PC-9 (cell line): ENCODE measurements around the gene ELP1. TPM values are rescaled to one million over a fixed set of nuclear protein-coding genes. Genes with fewer than 3 reads are reported as not detected.
A peak's percentile ranks its signal among the peaks of the same experiment; 100 is the strongest.

Source experiments
- BruUV-seq: library from RNA; stranded (reverse); fragments of 400-500 nt; replicated peaks from 2 replicates; lab custom pipeline; 2021; lab: Mats Ljungman, UMichigan
- CTCF ChIA-PET: fragments of 300-600 bp; sonication (Branson Sonifier 250); formaldehyde crosslinking; loops from one replicate; lab custom pipeline; 2022; ENCODE audit warnings: antibody characterized with exemption; lab: Charles Lee
- POLR2A ChIA-PET: fragments of 300-600 bp; sonication (Branson Sonifier 250); formaldehyde crosslinking; loops from one replicate; lab custom pipeline; 2022; ENCODE audit warnings: antibody characterized with exemption; ENCODE audit not compliant: unreplicated experiment; lab: Charles Lee
- DNase-seq, 2 experiments: peaks; one replicate each; pipeline versions ENCODE4 v3.0.0 to v3.0.0-alpha.2; 2015 to 2022; ENCODE audit warnings: mixed read lengths in 1 of 2
- H2AFZ ChIP-seq: fragments of 200-600 bp; sonication (generic); 2 replicates; pipeline ENCODE4 v1.8.1; 2017; ENCODE audit warnings: antibody characterized with exemption
- H3F3A ChIP-seq: fragments of 200-600 bp; sonication (generic); 2 replicates; pipeline ENCODE4 v1.8.1; 2017; ENCODE audit warnings: antibody characterized with exemption, mild to moderate bottlenecking, low read depth; ENCODE audit not compliant: insufficient read depth
- H3K27ac ChIP-seq: fragments of 200-600 bp; sonication (generic); 2 replicates; pipeline ENCODE4 v1.6.1; 2016; ENCODE audit warnings: mixed run types
- H3K27me3 ChIP-seq: fragments of 200-600 bp; sonication (generic); 2 replicates; pipeline ENCODE4 v1.6.1; 2016; ENCODE audit warnings: low read depth, mixed run types; ENCODE audit not compliant: insufficient read depth
- H3K36me3 ChIP-seq: fragments of 200-600 bp; sonication (generic); 2 replicates; pipeline ENCODE4 v1.6.1; 2016; ENCODE audit warnings: low read depth, mixed run types
- H3K4me1 ChIP-seq: fragments of 200-600 bp; sonication (generic); replicated peaks from 2 replicates; pipeline ENCODE4 v1.6.1; 2016; ENCODE audit warnings: mixed run types; ENCODE audit not compliant: insufficient read depth
- H3K4me2 ChIP-seq: fragments of 200-600 bp; sonication (generic); 2 replicates; pipeline ENCODE4 v1.6.1; 2017; ENCODE audit warnings: mixed run types
- H3K4me3 ChIP-seq: fragments of 200-600 bp; sonication (generic); 2 replicates; pipeline ENCODE4 v1.6.1; 2016; ENCODE audit warnings: mixed run types
- H3K79me2 ChIP-seq: fragments of 200-600 bp; sonication (generic); 2 replicates; pipeline ENCODE4 v1.6.1; 2017; ENCODE audit warnings: low read depth, mixed run types
- H3K9me2 ChIP-seq: fragments of 200-600 bp; sonication (generic); 2 replicates; pipeline ENCODE4 v1.8.1; 2017; ENCODE audit warnings: mild to moderate bottlenecking; ENCODE audit not compliant: insufficient read depth
- H3K9me3 ChIP-seq: fragments of 200-600 bp; sonication (generic); 2 replicates; pipeline ENCODE4 v1.8.1; 2016; ENCODE audit warnings: low read depth; ENCODE audit not compliant: insufficient read depth
- H4K20me1 ChIP-seq: fragments of 200-600 bp; sonication (generic); 2 replicates; pipeline ENCODE4 v1.8.1; 2017; ENCODE audit not compliant: insufficient read depth
- CTCF ChIP-seq: fragments of 200-600 bp; sonication (generic); conservative IDR thresholded peaks from 2 replicates; pipeline ENCODE4 v1.6.1; 2017; ENCODE audit warnings: mixed run types, antibody characterized with exemption, mild to moderate bottlenecking, moderate library complexity
- EZH2 ChIP-seq: fragments of 200-600 bp; sonication (generic); IDR thresholded peaks from 2 replicates; pipeline ENCODE4 v1.8.0; 2017; ENCODE audit warnings: antibody characterized with exemption, low read depth
- intact Hi-C: fragments of 100-400 bp; cut with micrococcal nuclease; formaldehyde crosslinking; loops from one replicate; pipeline ENCODE4 v1.10.0; 2022; ENCODE audit not compliant: unreplicated experiment
- total RNA-seq: library from RNA; stranded (reverse); gene quantifications from 2 replicates; pipeline ENCODE4 v1.2.3, GENCODE V29; 2021

ELP1 gene
- total RNA-seq, 1 experiment from 2014 or later: 35.1 TPM

GRCh38 chr9:108838017-108838416 lies 95.9 kb downstream of the ELP1 start:
- Histone ChIP-seq H3F3A (no peaks in the 10 kb centered on the region; the same call in 1 of the 2 replicates), H3K36me3 (no peaks in the 10 kb centered on the region), H3K79me2 (no peaks in the 10 kb centered on the region), H3K27me3 (no peaks in the 10 kb centered on the region), H3K27ac (no peak overlapping the region), H3K4me3 (no peak overlapping the region), H4K20me1 (no peaks in the 10 kb centered on the region), H3K9me3 (no peaks in the 10 kb centered on the region; the same call in 1 of the 2 replicates), H3K4me2 (peak overlapping the region; percentile 26; the same call in 1 of the 2 replicates), H2AFZ (no peak overlapping the region), H3K4me1 (peaks cover 19% of the 10 kb centered on the region), H3K9me2 (no peaks in the 10 kb centered on the region)
- CTCF ChIA-PET: no interaction called here
- no peak for DNase-seq
- TF ChIP-seq CTCF (no peak), EZH2 (no peak)
- intact Hi-C loops: no loop called here
- POLR2A ChIA-PET: no interaction called here
- no TSS peak for BruUV-seq

- DNase-seq: no peak
- intact Hi-C loops: no loop called here
- no peak overlapping the region for H3K27ac ChIP-seq
- no peak overlapping the region for H2AFZ ChIP-seq
- peaks cover 19% of the 10 kb centered on the region for H3K4me1 ChIP-seq
- H4K20me1 ChIP-seq: no peaks in the 10 kb centered on the region
- ChIA-PET POLR2A (no interaction called here), CTCF (no interaction called here)
- H3K4me2 ChIP-seq: peak overlapping the region; percentile 26; the same call in 1 of the 2 replicates
- H3K4me3 ChIP-seq: no peak overlapping the region
- no peaks in the 10 kb centered on the region for H3K9me2 ChIP-seq
- TF ChIP-seq EZH2 (no peak), CTCF (no peak)
- no peaks in the 10 kb centered on the region; the same call in 1 of the 2 replicates for H3F3A ChIP-seq
- H3K27me3 ChIP-seq: no peaks in the 10 kb centered on the region
- no peaks in the 10 kb centered on the region for H3K36me3 ChIP-seq
- H3K79me2 ChIP-seq: no peaks in the 10 kb centered on the region
- H3K9me3 ChIP-seq: no peaks in the 10 kb centered on the region; the same call in 1 of the 2 replicates
- no TSS peak for BruUV-seq
Observed at GRCh38 chr9:108837530-108837929, 96.4 kb downstream of the ELP1 start.

- no peaks in the 10 kb centered on the region for H4K20me1 ChIP-seq
- no peaks in the 10 kb centered on the region; the same call in 1 of the 2 replicates for H3F3A ChIP-seq
- H3K27me3 ChIP-seq: no peaks in the 10 kb centered on the region
- H3K4me3 ChIP-seq: no peak overlapping the region
- H3K9me3 ChIP-seq: no peaks in the 10 kb centered on the region; the same call in 1 of the 2 replicates
- H2AFZ ChIP-seq: no peak overlapping the region
- no peak overlapping the region for H3K4me2 ChIP-seq
- peaks cover 19% of the 10 kb centered on the region for H3K4me1 ChIP-seq
- intact Hi-C loops: no loop called here
- no peak for DNase-seq
- no TSS peak for BruUV-seq
- H3K27ac ChIP-seq: no peak overlapping the region
- TF ChIP-seq CTCF: no peak
- no peak for TF ChIP-seq EZH2
- H3K79me2 ChIP-seq: no peaks in the 10 kb centered on the region
- ChIA-PET POLR2A (interaction anchor here (0.6 kb wide), 1 partner anchor 198 kb away, joined by 4 read pairs; no protein-coding TSS in a partner anchor), CTCF (interaction anchor here (0.6 kb wide), 1 partner anchor 244 kb away, joined by 3 read pairs; no protein-coding TSS in a partner anchor)
- H3K9me2 ChIP-seq: no peaks in the 10 kb centered on the region
- H3K36me3 ChIP-seq: no peaks in the 10 kb centered on the region
Observed at GRCh38 chr9:108836781-108837180, 97.1 kb downstream of the ELP1 start.
